Measurements from ENCODE around the gene SPATA9. TPM values are rescaled to one million over a fixed set of nuclear protein-coding genes. Genes with fewer than 3 reads are reported as not detected.
A peak's percentile ranks its signal among the peaks of the same experiment; 100 is the strongest.

Gene SPATA9
- total RNA-seq, 1 experiment from 2014 or later: not detected

DNA sequence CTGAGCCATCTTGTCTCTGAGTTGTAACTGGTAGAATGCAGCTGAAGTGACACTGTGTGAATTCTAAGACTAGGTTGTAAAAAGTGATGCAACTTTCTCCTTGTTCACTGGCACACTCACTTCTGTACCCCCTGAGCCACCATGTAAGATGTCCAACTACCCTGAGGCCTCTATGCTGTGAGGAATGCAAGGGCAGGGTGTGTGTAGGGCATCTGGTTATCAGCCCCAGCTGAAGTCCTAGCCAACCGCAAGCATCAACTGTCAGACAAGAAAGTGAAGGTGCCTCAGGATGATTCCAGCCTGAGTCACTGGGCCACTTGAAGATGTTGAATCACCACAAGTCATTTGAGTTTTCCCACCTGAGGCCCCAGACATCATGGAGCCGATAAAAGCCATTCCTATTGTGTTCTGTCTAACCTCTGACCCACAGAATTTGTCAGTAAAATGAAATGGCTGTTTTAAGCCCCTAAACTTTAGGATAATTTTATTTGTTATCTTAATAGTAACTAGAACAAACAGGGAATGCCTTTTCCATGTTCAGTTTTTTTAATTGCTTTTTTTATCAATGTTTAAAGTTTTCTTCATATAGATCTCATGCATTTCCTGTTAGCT is 29.7 kb upstream of the SPATA9 start:
- ChIA-PET POLR2A (interaction anchor here (0.9 to 1.0 kb wide), 2 partner anchors 65 to 110 kb away, joined by 3 read pairs; partner anchors contain the start of gene GLRX), CTCF (no interaction called here), RAD21 (ENCODE audit: low non-redundant PET in 1 of 2, low total read pairs in 2 of 2, uncharacterized antibody in 2 of 2, unreplicated experiment in 2 of 2) (interaction anchor here in 1 of 2 experiments (1.1 kb wide), 1 partner anchor 19 kb away, joined by 3 read pairs; the partner anchor contains the start of gene RHOBTB3)
- ATAC-seq (peak; percentile 75), DNase-seq (ENCODE audit: low read depth, low spot score) (peak; percentile 97)
- H3K9me2 ChIP-seq (ENCODE audit: insufficient read depth): no peaks in the 10 kb centered on the region
- no peak overlapping the region for H2AFZ ChIP-seq (ENCODE audit: low read depth, low read length, poor library complexity, severe bottlenecking)
- peak overlapping the region; percentile 88 for H3K4me2 ChIP-seq (ENCODE audit: low read length)
- H3K9me3 ChIP-seq (ENCODE audit: control insufficient read depth in 1 of 2, insufficient read depth in 1 of 2, low read depth in 1 of 2, low read length in 2 of 2): no peaks in the 10 kb centered on the region
- intact Hi-C loops (cut with micrococcal nuclease): no loop called here
- no TSS peak for BruUV-seq (replicated peaks)
- no peak overlapping the region; the same call in 1 of the 2 replicates for H3K9ac ChIP-seq (ENCODE audit: low read length)
- peak overlapping the region in 1 of 2 experiments; percentile 54; a peak in 2 of 4 replicates for H3K4me3 ChIP-seq (replicated peaks in 1 of 2; ENCODE audit: low read depth in 1 of 2, low read length in 2 of 2)
- TF ChIP-seq RAD21 (IDR thresholded peaks at IDR 0.05; ENCODE audit: low read depth): no peak; the same call in 1 of the 2 replicates
- TF ChIP-seq, protein P1, sequence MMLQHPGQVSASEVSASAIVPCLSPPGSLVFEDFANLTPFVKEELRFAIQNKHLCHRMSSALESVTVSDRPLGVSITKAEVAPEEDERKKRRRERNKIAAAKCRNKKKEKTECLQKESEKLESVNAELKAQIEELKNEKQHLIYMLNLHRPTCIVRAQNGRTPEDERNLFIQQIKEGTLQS (IDR thresholded peaks at IDR 0.05): peak; percentile 77; the same call in 1 of the 2 replicates
- TF ChIP-seq YY1 (IDR thresholded peaks at IDR 0.05; ENCODE audit: extremely low read depth, insufficient replicate concordance, low read depth, low read length): peak; percentile 53
- peak; percentile 98 for TF ChIP-seq FOSL1 (IDR thresholded peaks at IDR 0.05; ENCODE audit: low read depth)
- peak; percentile 81 for TF ChIP-seq SRF (IDR thresholded peaks at IDR 0.05; ENCODE audit: low read depth)
- TF ChIP-seq, protein P2, sequence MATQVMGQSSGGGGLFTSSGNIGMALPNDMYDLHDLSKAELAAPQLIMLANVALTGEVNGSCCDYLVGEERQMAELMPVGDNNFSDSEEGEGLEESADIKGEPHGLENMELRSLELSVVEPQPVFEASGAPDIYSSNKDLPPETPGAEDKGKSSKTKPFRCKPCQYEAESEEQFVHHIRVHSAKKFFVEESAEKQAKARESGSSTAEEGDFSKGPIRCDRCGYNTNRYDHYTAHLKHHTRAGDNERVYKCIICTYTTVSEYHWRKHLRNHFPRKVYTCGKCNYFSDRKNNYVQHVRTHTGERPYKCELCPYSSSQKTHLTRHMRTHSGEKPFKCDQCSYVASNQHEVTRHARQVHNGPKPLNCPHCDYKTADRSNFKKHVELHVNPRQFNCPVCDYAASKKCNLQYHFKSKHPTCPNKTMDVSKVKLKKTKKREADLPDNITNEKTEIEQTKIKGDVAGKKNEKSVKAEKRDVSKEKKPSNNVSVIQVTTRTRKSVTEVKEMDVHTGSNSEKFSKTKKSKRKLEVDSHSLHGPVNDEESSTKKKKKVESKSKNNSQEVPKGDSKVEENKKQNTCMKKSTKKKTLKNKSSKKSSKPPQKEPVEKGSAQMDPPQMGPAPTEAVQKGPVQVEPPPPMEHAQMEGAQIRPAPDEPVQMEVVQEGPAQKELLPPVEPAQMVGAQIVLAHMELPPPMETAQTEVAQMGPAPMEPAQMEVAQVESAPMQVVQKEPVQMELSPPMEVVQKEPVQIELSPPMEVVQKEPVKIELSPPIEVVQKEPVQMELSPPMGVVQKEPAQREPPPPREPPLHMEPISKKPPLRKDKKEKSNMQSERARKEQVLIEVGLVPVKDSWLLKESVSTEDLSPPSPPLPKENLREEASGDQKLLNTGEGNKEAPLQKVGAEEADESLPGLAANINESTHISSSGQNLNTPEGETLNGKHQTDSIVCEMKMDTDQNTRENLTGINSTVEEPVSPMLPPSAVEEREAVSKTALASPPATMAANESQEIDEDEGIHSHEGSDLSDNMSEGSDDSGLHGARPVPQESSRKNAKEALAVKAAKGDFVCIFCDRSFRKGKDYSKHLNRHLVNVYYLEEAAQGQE (IDR thresholded peaks at IDR 0.05; ENCODE audit: low read depth): no peak
- no peak for TF ChIP-seq ZFX (IDR thresholded peaks at IDR 0.05)
- TF ChIP-seq, protein P3, sequence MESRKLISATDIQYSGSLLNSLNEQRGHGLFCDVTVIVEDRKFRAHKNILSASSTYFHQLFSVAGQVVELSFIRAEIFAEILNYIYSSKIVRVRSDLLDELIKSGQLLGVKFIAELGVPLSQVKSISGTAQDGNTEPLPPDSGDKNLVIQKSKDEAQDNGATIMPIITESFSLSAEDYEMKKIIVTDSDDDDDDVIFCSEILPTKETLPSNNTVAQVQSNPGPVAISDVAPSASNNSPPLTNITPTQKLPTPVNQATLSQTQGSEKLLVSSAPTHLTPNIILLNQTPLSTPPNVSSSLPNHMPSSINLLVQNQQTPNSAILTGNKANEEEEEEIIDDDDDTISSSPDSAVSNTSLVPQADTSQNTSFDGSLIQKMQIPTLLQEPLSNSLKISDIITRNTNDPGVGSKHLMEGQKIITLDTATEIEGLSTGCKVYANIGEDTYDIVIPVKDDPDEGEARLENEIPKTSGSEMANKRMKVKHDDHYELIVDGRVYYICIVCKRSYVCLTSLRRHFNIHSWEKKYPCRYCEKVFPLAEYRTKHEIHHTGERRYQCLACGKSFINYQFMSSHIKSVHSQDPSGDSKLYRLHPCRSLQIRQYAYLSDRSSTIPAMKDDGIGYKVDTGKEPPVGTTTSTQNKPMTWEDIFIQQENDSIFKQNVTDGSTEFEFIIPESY (IDR thresholded peaks at IDR 0.05; ENCODE audit: extremely low read depth, insufficient replicate concordance, low read length): peak; percentile 53
- peak; percentile 98 for TF ChIP-seq JUND (IDR thresholded peaks at IDR 0.05)
- TF ChIP-seq POLR2AphosphoS5 (IDR thresholded peaks at IDR 0.05; ENCODE audit: low read depth, low read length): peak; percentile 80
- TF ChIP-seq CBX3 (IDR thresholded peaks at IDR 0.05; ENCODE audit: low read depth): peak; percentile 95
- no peak for TF ChIP-seq EZH2 (IDR thresholded peaks at IDR 0.05)
- TF ChIP-seq SP1 (IDR thresholded peaks at IDR 0.05; ENCODE audit: low read depth): peak; percentile 95
- TF ChIP-seq CEBPB (IDR thresholded peaks at IDR 0.05; ENCODE audit: low read depth): peak; percentile 91
- TF ChIP-seq SIN3A (IDR thresholded peaks at IDR 0.05; ENCODE audit: low read depth): peak; percentile 99
- peak; percentile 93 for TF ChIP-seq TCF7L2 (IDR thresholded peaks at IDR 0.05; ENCODE audit: borderline replicate concordance, extremely low read depth, insufficient read depth, insufficient read length)
- TF ChIP-seq, protein P4, sequence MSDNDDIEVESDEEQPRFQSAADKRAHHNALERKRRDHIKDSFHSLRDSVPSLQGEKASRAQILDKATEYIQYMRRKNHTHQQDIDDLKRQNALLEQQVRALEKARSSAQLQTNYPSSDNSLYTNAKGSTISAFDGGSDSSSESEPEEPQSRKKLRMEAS (IDR thresholded peaks at IDR 0.05): peak; percentile 86
- H4K20me1 ChIP-seq (ENCODE audit: insufficient read depth): no peaks in the 10 kb centered on the region
- H3K4me1 ChIP-seq (ENCODE audit: control insufficient read depth in 1 of 2, insufficient read depth in 2 of 2, low read length in 2 of 2): peaks cover 63 to 87% of the 10 kb centered on the region in 2 experiments
- H3K36me3 ChIP-seq (ENCODE audit: control insufficient read depth in 1 of 2, insufficient read depth in 2 of 2, low read length in 2 of 2): no peaks in the 10 kb centered on the region
- H3K79me2 ChIP-seq (ENCODE audit: insufficient read depth, low read length): no peaks in the 10 kb centered on the region
- peak overlapping the region; percentile 90 for H3K27ac ChIP-seq (ENCODE audit: low read depth, low read length)
- no peaks in the 10 kb centered on the region for H3K27me3 ChIP-seq (ENCODE audit: insufficient read depth, low read length)

Data from HCT116 (cell line).